GM21447 (cell line): ENCODE measurements around the gene NLE1.
"Not testable (repeated sequence)": the region's sequence is repeated elsewhere in the genome, so short reads cannot be mapped to it uniquely, and the experiment has no call there.

Experiments
- ATAC-seq: cut with Tn5 transposase; IDR thresholded peaks from one replicate; pipeline ENCODE4 v1.9.1; 2021; ENCODE audit not compliant: unreplicated experiment

The NLE1 gene

DNA sequence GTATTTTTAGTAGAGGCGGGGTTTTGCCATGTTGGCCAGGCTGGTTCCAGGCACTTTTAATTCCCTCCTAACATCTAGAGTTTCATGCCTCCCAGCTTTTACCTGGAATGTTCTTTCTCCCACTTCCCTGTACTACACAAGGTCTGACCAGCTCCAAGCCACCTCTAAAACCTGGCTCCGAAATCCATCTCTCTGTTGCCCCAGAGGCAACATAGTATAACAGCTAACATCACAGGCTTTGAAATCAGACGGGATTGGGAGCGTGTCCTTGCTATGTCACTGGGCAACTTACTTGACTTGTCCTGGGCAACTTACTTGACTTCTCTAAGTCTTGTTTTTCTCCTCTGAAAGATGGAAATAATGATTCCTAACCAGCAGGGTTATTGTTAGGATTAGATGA, 20.7 kb upstream of the NLE1 start:
- ATAC-seq = no peak

- ATAC-seq = no peak
Measured at GRCh38 chr17:35161281-35161761, 19.2 kb upstream of the NLE1 start.

- ATAC-seq = no peak
Measured at GRCh38 chr17:35160354-35161201, 18.5 kb upstream of the NLE1 start.

GRCh38 chr17:35159940-35160339, 17.8 kb upstream of the NLE1 start:
- ATAC-seq = no peak

GRCh38 chr17:35155246-35155645, 13.1 kb upstream of the NLE1 start:
- ATAC-seq = no peak

GRCh38 chr17:35154196-35155165, 12.4 kb upstream of the NLE1 start:
- ATAC-seq = no peak

DNA sequence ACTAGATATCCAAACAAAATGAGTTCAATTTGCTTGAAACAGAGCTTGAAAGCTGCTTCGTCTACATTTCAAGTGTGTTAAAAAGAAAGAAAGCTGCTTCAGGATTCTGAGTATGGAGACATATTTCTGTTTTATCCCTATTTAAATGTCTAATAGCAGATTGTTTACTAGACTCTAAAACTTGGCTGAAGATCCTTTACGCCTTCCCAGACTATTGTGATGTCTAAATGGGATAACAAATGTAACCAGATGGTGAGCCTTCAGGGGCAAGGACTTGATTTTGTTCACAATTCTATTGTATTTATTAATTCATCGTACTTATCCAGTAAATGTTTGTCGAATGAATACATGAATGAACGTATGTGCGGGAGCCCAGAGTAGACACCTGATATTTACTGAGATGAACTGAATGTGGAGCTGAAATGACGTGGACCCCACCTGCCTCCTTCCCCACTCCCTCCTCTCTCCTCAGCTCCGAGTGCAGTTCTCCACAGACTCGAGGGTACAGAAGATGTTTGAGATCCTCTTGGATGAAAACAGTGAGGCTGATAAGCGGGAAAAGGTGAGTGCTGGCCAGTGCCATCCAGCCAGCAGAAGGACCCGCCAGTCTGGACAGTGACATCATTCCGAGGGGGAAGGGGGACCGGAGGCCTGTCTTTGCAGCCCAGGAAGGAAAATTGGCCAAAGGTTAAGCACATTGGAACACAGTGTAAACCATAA, 10.5 kb upstream of the NLE1 start:
- no peak for ATAC-seq

GRCh38 chr17:35151080-35151479, 9.0 kb upstream of the NLE1 start:
- ATAC-seq = not testable (repeated sequence)

GRCh38 chr17:35149941-35150340, 7.8 kb upstream of the NLE1 start:
- ATAC-seq = no peak

- no peak for ATAC-seq
Measured at GRCh38 chr17:35148144-35148543, 6.0 kb upstream of the NLE1 start.

- ATAC-seq = no peak
Measured at GRCh38 chr17:35147375-35147905, 5.3 kb upstream of the NLE1 start, which contains the start of gene UNC45B. UNC45B (plus strand) TSS chr17:35147817; CDS start chr17:35148264, 447 bp downstream.

GRCh38 chr17:35146214-35146833, 4.2 kb upstream of the NLE1 start:
- no peak for ATAC-seq

GRCh38 chr17:35144840-35145239, 2.7 kb upstream of the NLE1 start:
- ATAC-seq = no peak

GRCh38 chr17:35142467-35142796, 329 bp upstream of the NLE1 start:
- no peak for ATAC-seq

GRCh38 chr17:35138218-35138617, 3.9 kb downstream of the NLE1 start:
- ATAC-seq = no peak

DNA sequence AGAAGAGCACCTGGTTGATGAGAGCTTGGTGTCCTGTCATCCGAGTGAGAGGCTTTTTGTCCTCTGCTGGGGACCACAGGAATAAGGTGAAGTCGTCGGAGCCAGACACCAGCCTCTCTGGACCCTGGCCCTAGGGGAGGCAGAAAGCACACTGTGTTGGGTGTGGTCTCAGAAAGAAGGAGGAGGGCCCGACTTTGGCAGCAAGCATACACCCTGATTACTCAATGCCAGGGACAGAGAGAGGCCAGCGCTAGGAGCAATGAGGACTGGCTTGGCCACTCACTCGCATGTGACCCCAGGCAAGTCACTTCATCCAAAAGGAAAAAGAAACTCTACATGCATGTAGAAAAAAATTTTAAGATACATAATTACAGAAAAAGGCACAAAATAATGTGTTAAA, 6.8 kb downstream of the NLE1 start:
- ATAC-seq = no peak

DNA sequence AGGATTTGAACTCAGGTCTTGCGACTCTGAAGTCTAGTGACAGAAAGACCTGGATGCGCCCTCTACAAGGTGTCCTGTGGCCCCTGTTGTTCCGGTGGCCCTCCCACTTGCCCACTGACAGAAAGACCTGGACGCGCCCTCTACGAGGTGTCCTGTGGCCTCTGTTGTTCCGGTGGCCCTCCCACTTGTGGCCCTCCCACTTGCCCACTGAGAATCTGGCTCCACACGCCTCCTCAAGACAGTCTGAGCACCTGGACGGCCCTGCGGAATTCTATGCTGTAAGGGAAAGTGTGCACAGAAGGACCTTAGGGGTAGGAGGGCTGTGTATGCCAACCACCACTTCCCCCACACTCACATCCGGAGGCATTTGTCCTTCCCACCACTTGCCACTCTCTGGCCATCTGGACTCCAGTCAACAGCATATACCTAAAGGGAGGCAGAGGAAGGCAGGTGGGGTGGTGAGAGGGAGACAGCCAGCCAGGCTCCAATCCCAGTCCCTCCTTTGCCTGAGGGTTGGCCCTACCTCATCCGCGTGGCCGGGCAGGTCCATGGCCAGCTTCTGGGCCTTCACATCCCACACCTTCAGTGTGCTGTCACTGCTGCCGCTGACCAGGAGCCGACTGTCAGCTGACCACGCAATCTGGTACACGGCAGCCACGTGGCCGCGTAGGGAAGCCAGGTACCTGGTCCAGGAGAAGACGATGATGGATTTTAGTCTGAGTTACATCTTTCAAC, 9.1 kb downstream of the NLE1 start:
- ATAC-seq = no peak

GRCh38 chr17:35132099-35132498, 10.0 kb downstream of the NLE1 start:
- no peak for ATAC-seq

GRCh38 chr17:35130392-35130791, 11.7 kb downstream of the NLE1 start:
- no peak for ATAC-seq

- no peak for ATAC-seq
Measured at GRCh38 chr17:35129973-35130351, 12.1 kb downstream of the NLE1 start.
